Lung (tissue), 12 donors: ENCODE measurements around the gene DCXR. TPM values are rescaled to one million over a fixed set of nuclear protein-coding genes. Genes with fewer than 3 reads are reported as not detected.
A peak's percentile ranks its signal among the peaks of the same experiment; 100 is the strongest.

Experiments
- ATAC-seq: fragments of 200-7000 bp; cut with Tn5 transposase; one replicate; pipeline ENCODE4 v1.9.1; 2020; ENCODE audit warnings: moderate number of reproducible peaks; ENCODE audit not compliant: insufficient read depth, low FRiP score
- DNase-seq, 3 donors: peaks; one replicate each; pipeline ENCODE4 v3.0.0-alpha.2; 2013 to 2017
- H3K27ac ChIP-seq, 2 donors: one replicate each; pipeline ENCODE4 v1.5.1; 2013; ENCODE audit warnings: mild to moderate bottlenecking in 2 of 2, moderate library complexity in 2 of 2, control low read depth in 1 of 2, inconsistent platforms in 1 of 2, low read depth in 1 of 2, low read length in 1 of 2
- H3K27me3 ChIP-seq, 3 donors: one replicate each; pipeline ENCODE4 v1.5.1; 2013; ENCODE audit warnings: low read length in 2 of 3; ENCODE audit not compliant: control insufficient read depth in 3 of 3, insufficient read depth in 3 of 3
- H3K36me3 ChIP-seq, 4 donors: one replicate each; pipeline ENCODE4 v1.5.1; 2013; ENCODE audit warnings: low read length in 4 of 4, mild to moderate bottlenecking in 1 of 4, moderate library complexity in 1 of 4; ENCODE audit not compliant: control insufficient read depth in 4 of 4, insufficient read depth in 4 of 4
- H3K4me1 ChIP-seq, 5 donors: one replicate each; pipeline ENCODE4 v1.5.1; 2013; ENCODE audit warnings: low read length in 5 of 5, mild to moderate bottlenecking in 2 of 5, moderate library complexity in 1 of 5; ENCODE audit not compliant: control insufficient read depth in 5 of 5, insufficient read depth in 5 of 5
- H3K4me3 ChIP-seq: one replicate; pipeline ENCODE4 v1.5.1; 2013; ENCODE audit warnings: mild to moderate bottlenecking, control low read depth, moderate library complexity
- H3K9ac ChIP-seq, 2 donors: one replicate each; pipeline ENCODE4 v1.5.1; 2013; ENCODE audit warnings: low read length in 2 of 2, control low read depth in 1 of 2; ENCODE audit not compliant: insufficient read depth in 1 of 2
- H3K9me3 ChIP-seq, 4 donors: one replicate each; pipeline ENCODE4 v1.5.1; 2013; ENCODE audit warnings: low read length in 3 of 4, mild to moderate bottlenecking in 1 of 4, moderate library complexity in 1 of 4; ENCODE audit not compliant: control insufficient read depth in 4 of 4, insufficient read depth in 3 of 4
- WGBS, 2 donors: extraction: QIAGEN DNeasy Blood & Tissue Kit; methylation state at CpG; one replicate each; pipeline ENCODE4 v1.1.7; 2013; 5-methylcytosine and 5-hydroxymethylcytosine counted together
- polyA plus RNA-seq, 2 donors: library from polyadenylated mRNA; stranded (reverse); fragments of 200-250 nt; gene quantifications; one replicate each; pipeline ENCODE4 v1.2.1, GENCODE V29; 2013
- total RNA-seq, 2 donors: library from RNA; depleted of rRNA in 1 of 2; stranded (reverse); fragments of >200 nt in 1 of 2; gene quantifications; one replicate each; pipeline ENCODE4 v1.2.1, GENCODE V29; 2014 to 2021
- TF ChIP-seq, protein P1 (sequence below): IDR thresholded peaks from 2 replicates; pipeline ENCODE4 v1.5.1; 2012; ENCODE audit warnings: mild to moderate bottlenecking; ENCODE audit errors: control extremely low read depth, extremely low read depth
- donor health status: control.
- donor health status: control.
- donor health status: Bipolar disorder and iron deficiency.
- donor health status: healthy.
- donor health status: DM: yes; HTN: yes; CAD: no.

Gene DCXR
- total and polyA plus RNA-seq, 4 donors: 41.6 to 246 (median 206) TPM

DNA sequence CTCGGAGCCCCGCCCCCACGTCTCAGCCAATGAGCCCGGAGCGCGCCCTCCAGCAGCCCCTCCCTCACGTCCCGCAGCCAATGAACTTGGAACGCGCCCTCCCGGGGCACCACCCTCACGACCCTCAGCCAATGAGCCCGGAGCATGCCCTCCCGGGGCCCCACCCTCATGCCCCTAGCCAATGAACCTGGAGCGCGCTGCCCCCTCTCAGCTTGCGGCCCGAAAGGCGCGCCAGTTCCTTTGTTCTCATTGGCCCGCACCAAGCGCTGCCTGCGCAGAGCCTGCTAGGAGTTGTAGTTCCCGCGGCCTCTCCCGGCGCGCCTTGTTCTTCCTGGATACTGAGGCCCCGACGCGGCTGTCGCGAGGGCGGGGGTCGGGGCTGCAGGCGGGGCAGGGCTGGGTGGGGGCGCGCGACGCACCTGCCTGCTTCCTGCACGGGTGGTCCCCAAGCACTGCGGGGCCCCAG is 14.5 kb downstream of the DCXR start, which contains the start of gene LRRC45:
Gene LRRC45, plus strand, starts transcription at position 325 of the 466 bp plus-strand sequence. CDS start 339 bp downstream, outside the sequence.
- Histone ChIP-seq H3K27ac (peak within 1 kb of the TSS; percentile 84 to 88), H3K4me1 (peaks cover 0 to 23% (median 12%) of the 10 kb centered on the region in 5 donors), H3K4me3 (peak within 1 kb of the TSS; percentile 86), H3K9ac (peak within 1 kb of the TSS in 1 of 2 donors; percentile 51), H3K36me3 (peaks cover 0 to 6% (median 2%) of the 10 kb centered on the region in 4 donors), H3K9me3 (no peaks in the 10 kb centered on the region), H3K27me3 (no peaks in the 10 kb centered on the region)
- TF ChIP-seq, protein P1, sequence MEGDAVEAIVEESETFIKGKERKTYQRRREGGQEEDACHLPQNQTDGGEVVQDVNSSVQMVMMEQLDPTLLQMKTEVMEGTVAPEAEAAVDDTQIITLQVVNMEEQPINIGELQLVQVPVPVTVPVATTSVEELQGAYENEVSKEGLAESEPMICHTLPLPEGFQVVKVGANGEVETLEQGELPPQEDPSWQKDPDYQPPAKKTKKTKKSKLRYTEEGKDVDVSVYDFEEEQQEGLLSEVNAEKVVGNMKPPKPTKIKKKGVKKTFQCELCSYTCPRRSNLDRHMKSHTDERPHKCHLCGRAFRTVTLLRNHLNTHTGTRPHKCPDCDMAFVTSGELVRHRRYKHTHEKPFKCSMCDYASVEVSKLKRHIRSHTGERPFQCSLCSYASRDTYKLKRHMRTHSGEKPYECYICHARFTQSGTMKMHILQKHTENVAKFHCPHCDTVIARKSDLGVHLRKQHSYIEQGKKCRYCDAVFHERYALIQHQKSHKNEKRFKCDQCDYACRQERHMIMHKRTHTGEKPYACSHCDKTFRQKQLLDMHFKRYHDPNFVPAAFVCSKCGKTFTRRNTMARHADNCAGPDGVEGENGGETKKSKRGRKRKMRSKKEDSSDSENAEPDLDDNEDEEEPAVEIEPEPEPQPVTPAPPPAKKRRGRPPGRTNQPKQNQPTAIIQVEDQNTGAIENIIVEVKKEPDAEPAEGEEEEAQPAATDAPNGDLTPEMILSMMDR: no peak
- WGBS, 2 donors: 0 to 1% methylated on average over 36 to 42 of the region's 42 CpGs
- peak; percentile 100 for DNase-seq
- peak; percentile 97 for ATAC-seq

DNA sequence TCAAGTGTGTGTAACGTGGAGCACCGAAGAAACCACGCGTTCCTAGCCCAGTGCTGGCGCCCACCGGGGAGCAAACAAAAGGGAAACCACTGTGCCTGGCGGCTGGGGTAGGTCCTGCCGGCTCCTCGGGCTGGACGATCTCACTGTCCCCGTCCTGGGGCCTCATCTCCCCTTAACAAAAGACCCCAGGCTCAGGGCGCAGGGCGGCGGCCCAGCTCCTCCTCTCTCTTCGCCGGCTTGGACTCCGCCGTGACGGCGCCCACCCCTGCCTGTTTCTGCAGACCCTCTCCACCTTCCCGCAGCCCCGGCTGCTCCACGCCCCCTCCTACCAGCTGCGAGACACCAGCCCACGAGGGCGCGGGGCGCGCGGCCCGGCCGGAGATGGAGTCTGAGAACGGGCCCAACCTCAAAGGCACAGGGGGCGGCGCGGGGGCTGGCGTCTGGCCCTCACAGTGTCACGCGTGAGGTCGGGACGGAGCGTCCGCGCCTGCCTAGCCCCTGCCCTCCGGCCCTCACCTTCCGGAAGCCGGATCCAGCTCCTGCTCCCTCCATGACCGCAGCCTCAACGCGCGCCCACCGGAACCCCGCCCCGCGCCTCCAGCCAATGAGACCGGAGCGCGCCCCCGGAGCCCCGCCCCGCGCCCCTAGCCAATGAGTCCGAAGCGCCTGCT is 15.1 kb downstream of the DCXR start, which contains the start of gene CENPX:
Gene CENPX, minus strand, starts transcription at position 569 of the 671 bp plus-strand sequence. Its CDS starts 17 bp downstream, at position 552.
- 1% methylated on average over 61 to 64 of the region's 64 CpGs for WGBS, 2 donors
- H3K9ac ChIP-seq: peak within 1 kb of the TSS in 1 of 2 donors; percentile 51
- ATAC-seq: no peak
- H3K27me3 ChIP-seq: no peaks in the 10 kb centered on the region
- H3K9me3 ChIP-seq: no peaks in the 10 kb centered on the region
- H3K4me3 ChIP-seq: peak within 1 kb of the TSS; percentile 86
- H3K36me3 ChIP-seq: peaks cover 0 to 8% (median 1%) of the 10 kb centered on the region in 4 donors
- peak in 1 of 3 donors; percentile 40 for DNase-seq
- peak within 1 kb of the TSS; percentile 84 to 88 for H3K27ac ChIP-seq
- TF ChIP-seq, protein P1: no peak
- peaks cover 0 to 23% (median 12%) of the 10 kb centered on the region in 5 donors for H3K4me1 ChIP-seq

DNA sequence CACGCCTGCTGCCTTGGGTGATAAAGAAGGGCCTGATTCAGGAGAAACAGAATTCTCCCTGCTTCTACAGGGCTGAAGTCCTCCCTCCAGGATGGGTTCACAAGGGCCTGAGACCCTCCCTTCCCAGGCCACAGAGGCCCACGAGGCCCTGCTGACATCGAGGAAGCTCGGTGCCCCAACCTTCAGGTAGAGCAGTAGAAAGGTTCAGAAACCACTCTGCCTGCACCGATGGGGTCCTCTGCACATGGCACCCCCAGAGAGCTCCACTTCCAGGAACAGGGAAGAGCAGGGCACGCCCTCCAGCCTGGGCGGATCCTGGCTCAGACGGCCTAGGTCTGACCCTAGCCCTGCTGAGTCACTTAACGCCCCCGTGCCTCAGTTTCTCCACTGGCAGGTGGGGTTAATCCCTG is 15.6 kb downstream of the DCXR start:
- ATAC-seq: no peak
- H3K9me3 ChIP-seq: no peaks in the 10 kb centered on the region

More for the DNA sequence above, 15.6 kb downstream of the DCXR start:
- 6 to 10% methylated on average over 10 of the region's 10 CpGs for WGBS, 2 donors
- Histone ChIP-seq H3K4me1 (peaks cover 0 to 23% (median 12%) of the 10 kb centered on the region in 5 donors), H3K27ac (peak overlapping the region in 1 of 2 donors; percentile 84), H3K4me3 (peak overlapping the region; percentile 86), H3K27me3 (no peaks in the 10 kb centered on the region), H3K36me3 (peaks cover 0 to 8% (median 0%) of the 10 kb centered on the region in 4 donors), H3K9ac (peak overlapping the region in 1 of 2 donors; percentile 51)
- TF ChIP-seq, protein P1: no peak
- DNase-seq: no peak
